IPS-11a (cell line): Measurements from ENCODE around the gene AKT2.

Source experiments
- H3K4me3 ChIP-seq: one replicate; pipeline ENCODE4 v1.5.1; 2013; ENCODE audit warnings: low read depth, low read length, control low read depth

AKT2 gene

DNA sequence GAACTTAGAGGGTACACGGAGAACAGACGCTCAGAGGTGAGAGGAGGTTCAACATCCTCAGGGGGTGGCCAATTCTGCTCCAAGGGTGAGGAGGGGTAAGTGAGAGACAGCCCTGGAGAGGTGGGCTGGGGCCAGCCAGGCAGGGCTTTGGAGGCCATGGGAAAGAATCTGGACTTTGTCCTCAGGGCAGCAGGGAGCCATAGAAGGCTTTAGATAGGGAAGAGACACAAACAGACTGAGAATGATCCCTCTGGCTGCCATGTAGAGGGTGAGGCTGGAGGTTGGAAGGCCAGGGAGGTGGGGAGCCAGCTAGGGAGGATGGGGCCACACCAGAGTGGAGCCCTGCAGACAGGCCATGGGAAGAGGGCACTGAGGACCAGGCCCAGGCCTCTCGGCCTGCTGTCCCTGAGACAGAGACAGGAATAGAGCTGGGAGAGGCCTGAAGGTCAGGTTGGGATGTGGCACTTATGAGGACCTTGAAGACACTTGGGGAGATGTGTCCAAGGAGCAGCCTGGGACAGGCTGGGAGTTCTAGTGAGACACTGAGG is 29.5 kb downstream of the AKT2 start:
- H3K4me3 ChIP-seq = no peak overlapping the region

GRCh38 chr19:40254714-40255418 is 30.3 kb downstream of the AKT2 start:
- H3K4me3 ChIP-seq = no peak overlapping the region

DNA sequence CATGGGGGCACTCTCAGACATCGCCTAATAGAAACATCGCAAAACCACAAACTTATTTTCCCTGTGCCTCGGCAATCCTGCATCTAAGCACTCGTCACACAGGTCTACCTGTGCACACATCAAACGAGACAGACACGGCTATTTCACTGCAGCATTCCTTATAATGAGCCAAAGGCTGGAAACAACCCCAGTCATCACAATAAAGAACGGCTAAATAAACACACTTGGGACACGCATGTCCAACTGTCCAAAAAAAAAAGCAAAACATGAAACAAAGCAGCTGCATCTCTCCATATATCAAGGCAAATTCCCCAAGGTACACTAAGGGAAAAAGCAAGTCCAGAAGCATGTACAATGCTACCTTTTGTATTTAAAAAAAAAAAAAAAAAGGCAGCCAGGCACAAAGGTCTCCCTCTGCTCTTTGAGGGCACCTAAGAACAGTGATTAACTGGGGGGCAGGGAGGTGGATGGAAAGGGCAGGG is 31.5 kb downstream of the AKT2 start:
- no peak overlapping the region for H3K4me3 ChIP-seq

DNA sequence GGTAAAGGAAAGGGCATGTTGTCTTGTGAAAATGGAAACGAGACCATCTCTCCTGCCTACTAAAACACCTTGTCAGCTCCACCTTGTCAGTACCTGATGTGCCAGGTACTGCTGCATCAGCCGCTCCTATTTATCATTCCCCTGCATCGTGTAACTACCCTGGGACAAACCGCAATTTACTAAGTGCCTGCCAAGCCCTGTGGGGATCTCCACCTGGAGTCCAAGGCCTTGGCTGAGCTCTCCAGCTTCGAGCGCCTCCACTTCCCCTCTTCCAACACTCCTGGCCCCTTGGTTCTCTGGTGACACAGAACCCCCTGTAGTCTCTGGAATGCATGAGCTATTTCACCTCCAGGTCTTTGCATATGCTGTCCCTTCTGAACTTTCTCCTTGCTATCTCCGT is 32.8 kb downstream of the AKT2 start:
- no peak overlapping the region for H3K4me3 ChIP-seq

DNA sequence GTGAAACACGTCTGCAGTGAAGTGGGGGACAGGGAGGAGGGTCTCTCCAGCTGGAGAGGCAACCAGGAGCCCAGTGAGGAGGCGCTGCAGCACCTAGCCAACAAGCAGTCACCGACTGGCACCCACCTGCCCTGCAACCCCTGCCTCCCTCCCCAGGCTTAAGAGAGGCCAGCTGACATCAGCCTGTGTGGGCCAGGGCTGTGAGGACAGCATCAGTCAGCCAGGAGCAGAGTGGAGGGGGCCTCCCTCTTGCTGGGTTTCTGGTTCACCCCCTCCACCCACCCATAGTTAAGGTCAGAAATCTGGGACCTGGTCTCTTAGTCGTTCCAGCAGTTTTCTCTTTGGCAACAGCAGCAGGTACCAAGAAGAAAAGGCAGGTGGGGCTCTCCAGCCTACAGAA is 33.2 kb downstream of the AKT2 start:
- no peak overlapping the region for H3K4me3 ChIP-seq

DNA sequence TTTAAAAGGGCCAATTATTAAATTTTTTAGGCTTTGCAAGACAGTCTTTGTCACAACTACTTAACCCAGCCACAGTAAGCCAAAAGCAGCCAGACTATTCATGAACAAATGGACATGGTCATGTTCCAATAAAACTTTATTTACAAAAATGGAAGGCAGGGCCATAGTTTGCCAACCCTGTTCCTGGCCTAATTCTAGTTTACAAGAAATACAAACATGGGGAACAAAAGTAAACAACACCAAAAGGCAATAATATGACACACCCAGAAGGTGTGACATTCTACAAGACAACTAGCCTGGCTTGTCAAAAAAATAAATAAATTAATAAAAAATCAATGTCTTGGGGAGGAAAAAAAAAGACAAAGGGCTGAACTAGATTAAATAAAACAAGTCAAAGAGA is 33.9 kb downstream of the AKT2 start:
- no peak overlapping the region for H3K4me3 ChIP-seq

DNA sequence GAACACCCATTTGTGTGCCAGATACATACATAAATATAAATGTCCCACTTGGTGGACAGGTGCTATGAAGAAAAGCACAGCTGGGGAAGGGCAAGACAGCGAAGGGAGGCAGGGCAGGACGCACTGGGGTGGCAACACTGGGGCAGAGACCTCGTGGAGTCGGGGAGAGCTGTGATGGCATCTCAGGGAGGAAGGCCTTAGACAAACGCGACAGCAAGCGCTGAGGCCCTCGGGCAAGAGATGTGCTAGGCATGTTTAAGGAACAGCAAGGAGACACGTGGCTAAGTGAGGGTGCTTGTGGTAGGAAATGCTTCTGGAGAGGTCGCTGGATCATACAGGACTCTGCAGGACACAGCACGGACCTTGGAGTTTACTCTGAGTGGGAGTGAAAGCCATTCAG is 35.4 kb downstream of the AKT2 start:
- H3K4me3 ChIP-seq = no peak overlapping the region

- H3K4me3 ChIP-seq = no peak overlapping the region
Measured at GRCh38 chr19:40249201-40249600, 35.9 kb downstream of the AKT2 start.

- no peak overlapping the region for H3K4me3 ChIP-seq
Measured at GRCh38 chr19:40247735-40248262, 37.3 kb downstream of the AKT2 start.

DNA sequence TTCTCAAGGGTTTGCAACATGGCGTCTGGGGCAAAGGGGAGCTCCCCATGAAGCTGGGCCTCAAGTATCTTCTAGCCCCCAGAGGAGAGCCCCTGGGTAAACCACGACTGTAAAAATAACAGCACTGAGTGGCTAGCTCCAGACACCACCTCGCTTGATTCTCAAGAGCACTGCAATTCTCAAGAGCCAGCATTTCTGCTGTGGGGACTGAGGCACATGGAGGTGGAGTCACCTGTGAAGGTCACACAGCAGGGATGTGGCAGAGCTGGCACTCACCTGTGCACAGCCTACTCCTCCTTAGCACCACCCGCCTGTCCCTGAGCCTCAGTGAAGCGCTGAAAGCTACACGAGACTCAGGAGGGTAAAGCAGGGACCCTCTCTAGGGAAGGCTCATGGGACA is 38.0 kb downstream of the AKT2 start:
- no peak overlapping the region for H3K4me3 ChIP-seq

DNA sequence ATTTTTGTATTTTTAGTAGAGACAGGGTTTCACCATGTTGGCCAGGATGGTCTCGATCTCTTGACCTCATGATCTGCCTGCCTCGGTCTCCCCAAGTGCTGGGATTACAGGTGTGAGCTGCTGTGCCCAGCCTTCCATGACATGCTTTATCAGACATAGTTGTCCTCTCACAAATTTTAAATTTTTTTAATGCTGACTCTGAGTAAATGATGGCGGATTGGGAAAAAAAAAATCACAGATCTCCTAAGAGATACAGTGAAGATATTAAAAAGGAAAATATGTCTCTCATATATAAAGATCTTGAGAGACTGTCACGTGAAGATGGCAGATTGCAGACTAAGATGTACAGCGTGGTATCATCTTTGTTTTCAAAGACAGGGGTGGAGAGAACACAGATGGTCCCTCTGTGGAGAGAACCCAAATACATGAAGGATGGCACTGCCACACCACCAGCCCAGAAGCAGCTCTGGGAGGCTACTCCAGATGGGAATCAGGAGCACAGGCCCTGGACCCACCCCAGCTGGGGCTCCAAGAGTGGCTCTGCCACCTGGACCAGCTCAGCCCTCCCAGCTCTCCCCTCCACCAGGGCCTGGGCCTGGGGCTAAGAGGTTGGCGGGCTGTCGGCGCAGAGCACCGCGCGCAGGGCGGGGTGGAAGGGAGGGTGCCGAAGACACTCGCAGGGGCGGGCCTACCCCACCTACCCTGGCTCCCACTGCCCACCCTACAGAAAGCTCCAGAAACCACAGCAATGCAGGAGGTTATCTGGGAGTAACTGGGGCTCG is 38.7 kb downstream of the AKT2 start:
- no peak overlapping the region for H3K4me3 ChIP-seq

DNA sequence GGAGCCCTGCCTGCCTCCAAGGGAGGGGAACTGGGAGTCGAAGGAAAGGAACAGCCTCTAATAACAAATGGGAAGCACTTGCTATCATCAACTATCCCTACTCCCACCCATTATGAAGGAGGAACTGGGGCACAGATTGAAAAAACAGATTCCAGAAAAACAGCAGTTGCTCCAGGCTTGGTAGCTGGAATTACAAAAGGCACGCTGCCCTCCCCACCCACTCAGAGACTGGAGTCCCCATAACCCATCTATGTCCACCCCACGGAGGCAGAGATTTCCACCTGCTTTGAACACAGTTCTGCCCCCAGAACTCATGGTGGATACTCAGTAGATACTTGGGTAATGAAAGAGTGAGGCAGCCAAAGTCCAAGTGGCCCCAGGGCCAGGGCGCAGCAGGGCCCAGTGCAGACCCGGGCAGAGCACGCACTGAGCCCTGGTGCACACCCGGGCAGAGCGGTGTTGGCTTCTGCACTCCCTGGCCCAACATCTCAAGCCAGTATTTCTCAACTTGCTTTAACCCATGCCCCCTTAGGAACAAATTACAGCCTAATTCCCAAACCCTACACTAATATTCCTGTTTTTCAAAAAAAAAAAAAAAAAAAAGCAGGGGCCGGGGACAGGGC is 39.5 kb downstream of the AKT2 start:
- H3K4me3 ChIP-seq = no peak overlapping the region

GRCh38 chr19:40244579-40245317 is 40.4 kb downstream of the AKT2 start:
- H3K4me3 ChIP-seq = no peak overlapping the region

- no peak overlapping the region for H3K4me3 ChIP-seq
Measured at GRCh38 chr19:40243181-40243580, 42.0 kb downstream of the AKT2 start.

DNA sequence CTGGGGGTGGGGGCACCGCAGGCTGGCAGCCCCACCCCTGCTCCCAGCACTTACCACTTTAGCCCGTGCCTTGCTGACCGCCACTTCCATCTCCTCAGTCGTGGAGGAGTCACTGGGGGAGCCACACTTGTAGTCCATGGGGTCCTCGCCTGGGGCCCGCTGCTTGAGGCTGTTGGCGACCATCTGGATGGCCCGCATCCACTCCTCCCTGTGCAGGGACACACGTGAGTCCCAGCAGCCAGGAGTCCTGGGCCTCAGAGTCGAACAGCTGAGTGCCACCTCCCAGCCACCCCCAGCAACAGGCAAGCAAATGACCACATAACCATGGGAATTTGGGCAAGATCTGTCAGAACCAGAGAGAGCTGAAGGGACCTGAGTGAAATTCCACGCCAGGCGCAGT is 42.7 kb downstream of the AKT2 start:
- H3K4me3 ChIP-seq = no peak overlapping the region

GRCh38 chr19:40241809-40242384 is 43.2 kb downstream of the AKT2 start:
- H3K4me3 ChIP-seq = no peak overlapping the region

GRCh38 chr19:40241125-40241808 is 43.9 kb downstream of the AKT2 start:
- H3K4me3 ChIP-seq = no peak overlapping the region

DNA sequence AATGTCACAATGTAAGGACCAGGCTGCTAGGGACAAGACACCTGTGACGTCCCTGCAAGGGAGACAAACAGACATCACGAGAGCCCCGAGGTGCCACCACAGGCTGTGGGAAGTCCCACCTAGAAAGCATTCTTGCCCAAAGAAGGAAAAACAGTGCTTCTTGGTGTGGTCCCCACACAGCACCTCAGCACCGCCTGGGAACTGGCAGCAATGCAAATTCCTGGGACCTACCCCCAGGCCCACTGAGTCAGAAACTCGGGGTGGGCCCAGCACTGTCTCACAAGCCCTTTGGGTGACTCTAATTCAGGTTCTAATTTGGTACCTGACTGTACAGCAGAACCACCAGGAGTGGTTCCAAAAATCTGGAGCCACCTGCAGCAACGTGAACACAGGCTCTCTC is 44.8 kb downstream of the AKT2 start:
- no peak overlapping the region for H3K4me3 ChIP-seq

DNA sequence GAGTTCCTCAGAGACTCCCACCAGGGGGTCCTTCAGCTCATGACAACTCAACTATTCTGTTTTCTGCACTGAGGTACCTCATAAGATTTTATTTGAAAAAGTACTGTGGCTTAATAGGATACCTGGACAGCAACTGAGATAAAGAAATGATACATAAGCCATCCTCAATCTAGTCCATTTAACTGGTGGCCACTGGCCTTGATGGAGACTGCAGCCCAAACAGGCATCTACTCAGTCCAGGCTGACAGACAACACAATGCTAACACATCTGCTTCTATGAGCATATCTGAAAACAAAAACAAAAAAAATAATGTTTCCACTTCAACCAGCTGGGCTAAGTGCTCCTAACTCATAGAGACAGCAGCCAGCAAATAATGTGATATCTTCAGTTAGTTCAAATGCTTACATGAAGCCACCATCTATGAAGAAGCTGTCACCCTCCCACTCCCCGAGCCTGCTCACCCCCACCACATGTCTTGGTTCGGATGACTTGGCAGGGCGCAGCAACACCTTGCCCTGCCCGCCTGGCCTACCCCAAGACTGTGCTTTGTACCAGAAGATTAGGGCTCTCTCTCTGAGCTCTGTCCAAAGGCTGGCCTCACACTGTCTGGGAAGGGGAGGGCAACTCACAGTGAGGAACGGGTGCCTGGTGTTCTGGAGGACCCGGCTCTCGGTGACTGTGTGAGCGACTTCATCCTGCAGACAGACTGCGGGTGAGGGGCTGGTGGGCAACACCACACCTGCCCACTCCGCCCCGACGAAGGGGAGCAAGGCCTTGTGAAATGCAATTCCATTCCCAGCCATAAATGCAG is 45.5 kb downstream of the AKT2 start:
- H3K4me3 ChIP-seq = no peak overlapping the region
